Measurements from ENCODE around the gene ZNF423.

GRCh38 chr16:49491106-49491670 lies 364.7 kb downstream of the ZNF423 start:
- no peak for TF ChIP-seq YY1 (IDR thresholded peaks at IDR 0.05; ENCODE audit: insufficient read depth, insufficient read length)
- no peak for TF ChIP-seq ZNF274 (IDR thresholded peaks at IDR 0.05; ENCODE audit: low read depth, low read length)
- TF ChIP-seq SUZ12 (IDR thresholded peaks at IDR 0.05; ENCODE audit: extremely low read depth, insufficient read depth, insufficient read length) = no peak
